NCI-H146 treated with DMSO at 0.1 percent for 48 hours (cell line): ENCODE results near the gene MYL1.

Source experiments
- DNase-seq: peaks from one replicate; lab custom pipeline; 2025; ENCODE audit not compliant: unreplicated experiment; lab: John Stamatoyannopoulos, UW

The MYL1 gene

DNA sequence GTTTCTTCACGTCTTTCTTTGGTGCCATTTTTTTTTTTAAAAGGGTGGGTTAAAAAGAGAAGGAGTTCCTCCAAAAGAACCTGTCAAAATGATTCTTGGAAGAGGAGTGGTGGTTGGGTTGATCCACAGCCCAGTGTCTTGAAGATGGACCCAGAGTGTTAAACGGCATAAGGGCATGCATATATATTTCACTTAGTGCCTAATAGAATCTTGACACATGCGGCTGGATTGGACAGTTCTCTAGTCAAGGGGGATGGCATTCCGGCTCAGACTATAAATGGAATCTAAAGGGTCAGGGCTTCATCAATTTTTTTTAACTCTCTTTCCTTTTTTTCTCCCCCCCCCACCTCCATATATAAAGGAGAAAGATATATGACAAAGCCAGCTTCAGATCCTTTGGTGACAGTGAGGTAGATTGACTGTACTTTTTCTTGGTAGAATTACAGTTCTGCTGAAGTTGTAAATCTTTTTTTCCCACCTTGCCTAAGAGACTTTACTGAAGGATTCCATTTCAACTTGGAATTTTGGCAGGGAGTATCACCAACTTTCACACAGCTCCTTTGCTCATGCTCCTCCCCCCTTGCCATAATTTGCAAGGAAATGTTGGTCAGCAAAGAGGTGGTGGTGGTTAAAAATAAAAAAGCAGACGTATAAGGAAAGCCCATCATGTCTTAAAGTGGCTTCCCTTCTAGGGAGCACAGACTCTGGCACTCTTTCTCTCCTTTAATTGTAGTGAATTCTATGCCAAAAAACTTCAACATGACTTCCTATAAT lies at the start of gene MYL1:
Gene MYL1, minus strand, starts transcription at position 160 of the 774 bp plus-strand sequence. Its CDS starts 132 bp downstream, at position 28.
- no peak for DNase-seq

DNA sequence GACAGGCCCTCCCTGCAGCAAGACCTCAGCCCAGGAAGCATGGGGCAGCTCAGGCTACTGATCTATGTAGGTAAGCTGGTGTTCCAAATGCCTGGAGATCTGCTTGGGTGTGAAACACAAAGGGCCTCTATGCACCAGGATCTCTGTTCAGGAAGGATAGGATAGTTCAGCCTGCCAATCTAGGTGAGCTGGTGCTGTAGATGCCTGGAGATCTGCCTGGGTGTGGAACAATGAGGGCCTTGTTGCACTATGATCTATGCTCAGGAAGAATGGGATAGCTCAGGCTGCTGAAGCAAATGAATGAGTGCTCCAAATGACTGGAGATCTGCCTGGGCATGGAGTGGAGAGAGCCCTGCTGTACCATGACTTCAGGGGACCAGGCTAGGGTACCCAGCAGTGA lies 48.9 kb upstream of the MYL1 start:
- no peak for DNase-seq

- DNase-seq, result peak; percentile 51
Measured at GRCh38 chr2:210363261-210363660, 48.3 kb upstream of the MYL1 start.

DNA sequence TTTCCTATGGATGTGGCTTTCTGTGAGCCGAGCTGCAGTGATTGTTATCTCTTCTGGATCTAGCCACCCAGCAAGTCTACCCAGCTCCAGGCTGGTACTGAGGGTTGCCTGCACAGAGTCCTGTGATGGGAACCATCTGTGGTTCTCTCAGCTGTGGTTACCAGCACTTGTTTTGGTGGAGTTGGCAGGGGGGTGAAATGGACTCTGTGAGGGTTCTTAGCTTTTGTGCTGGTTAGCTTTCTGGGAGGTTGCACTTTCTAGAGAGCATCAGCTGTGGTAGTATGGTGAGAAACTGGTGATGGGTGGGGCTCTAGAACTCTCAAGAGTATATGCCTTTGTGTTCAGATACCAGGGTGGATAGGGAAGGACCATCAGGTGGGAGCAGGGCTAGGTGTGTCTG lies 45.4 kb upstream of the MYL1 start:
- DNase-seq, result no peak

- DNase-seq, result no peak
Measured at GRCh38 chr2:210356944-210357343, 42.0 kb upstream of the MYL1 start.

- no peak for DNase-seq
Measured at GRCh38 chr2:210337159-210337558, 22.2 kb upstream of the MYL1 start.

GRCh38 chr2:210324906-210325305 lies 9.9 kb upstream of the MYL1 start:
- DNase-seq, result no peak

GRCh38 chr2:210324458-210324857 lies 9.5 kb upstream of the MYL1 start:
- no peak for DNase-seq

GRCh38 chr2:210323003-210323402 lies 8.0 kb upstream of the MYL1 start:
- no peak for DNase-seq

DNA sequence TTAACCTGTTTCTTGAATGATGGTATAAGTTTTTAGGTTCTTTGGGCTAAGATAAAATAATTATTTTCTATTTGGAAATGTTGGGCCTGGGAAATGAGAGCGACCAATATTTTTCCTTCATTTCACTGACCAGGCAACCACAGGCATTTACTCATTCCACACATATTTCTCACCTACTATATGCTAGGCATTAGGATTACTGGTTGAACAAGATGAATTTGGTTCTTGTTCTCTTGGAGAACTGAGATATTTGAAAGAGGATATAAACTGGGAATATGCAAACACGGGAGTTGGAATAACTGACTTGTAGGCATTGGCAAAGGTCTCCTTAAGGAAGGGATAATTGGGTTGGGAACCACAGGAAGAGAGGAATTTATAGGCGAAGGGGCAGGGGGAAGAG lies 3.9 kb upstream of the MYL1 start:
- no peak for DNase-seq

GRCh38 chr2:210318486-210318885 lies 3.5 kb upstream of the MYL1 start:
- DNase-seq, result no peak

GRCh38 chr2:210310550-210310949 lies 4.4 kb downstream of the MYL1 start:
- no peak for DNase-seq

- DNase-seq, result no peak
Measured at GRCh38 chr2:210309548-210310233, 5.3 kb downstream of the MYL1 start.

DNA sequence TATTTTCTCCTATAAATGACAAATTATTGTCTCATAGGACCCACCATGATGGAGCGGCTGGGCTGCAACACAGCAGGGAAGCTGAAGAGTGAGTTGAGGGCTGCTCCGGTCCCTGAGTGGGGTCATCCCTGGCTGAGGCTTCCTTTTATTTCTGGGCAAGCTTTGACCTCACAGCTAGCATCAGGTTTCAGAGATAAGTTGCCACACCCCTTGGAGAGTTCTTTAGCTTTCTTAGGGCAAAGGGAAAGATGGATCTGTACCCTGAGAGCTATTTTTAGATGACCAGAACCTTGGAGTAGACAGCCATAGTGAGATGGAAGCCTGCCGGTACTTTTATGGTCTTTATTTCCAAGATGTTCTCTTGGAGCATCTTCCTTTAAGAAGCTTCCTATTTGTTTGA lies 11.5 kb downstream of the MYL1 start:
- no peak for DNase-seq

- DNase-seq, result no peak
Measured at GRCh38 chr2:210302326-210302725, 12.6 kb downstream of the MYL1 start.

- DNase-seq, result no peak
Measured at GRCh38 chr2:210299866-210300373, 15.1 kb downstream of the MYL1 start.

DNA sequence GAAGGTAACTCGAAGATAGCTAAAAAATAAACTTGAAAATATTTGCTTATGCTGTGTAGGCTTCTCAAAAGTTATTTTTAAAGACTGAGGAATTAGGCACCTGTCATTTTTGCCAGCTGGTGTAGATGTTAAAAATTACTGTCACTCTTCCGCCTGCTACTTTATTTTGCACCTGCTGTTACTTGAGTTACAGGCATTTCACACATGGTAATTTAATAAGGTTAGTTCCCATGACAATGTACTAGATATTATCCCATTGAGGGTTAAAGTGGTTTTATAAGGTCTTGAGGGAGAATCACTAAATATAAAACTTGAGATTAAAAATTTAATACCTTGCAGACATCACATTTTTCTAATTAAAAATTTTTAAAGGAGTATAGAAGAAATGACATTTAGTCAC lies 26.6 kb downstream of the MYL1 start:
- no peak for DNase-seq

DNA sequence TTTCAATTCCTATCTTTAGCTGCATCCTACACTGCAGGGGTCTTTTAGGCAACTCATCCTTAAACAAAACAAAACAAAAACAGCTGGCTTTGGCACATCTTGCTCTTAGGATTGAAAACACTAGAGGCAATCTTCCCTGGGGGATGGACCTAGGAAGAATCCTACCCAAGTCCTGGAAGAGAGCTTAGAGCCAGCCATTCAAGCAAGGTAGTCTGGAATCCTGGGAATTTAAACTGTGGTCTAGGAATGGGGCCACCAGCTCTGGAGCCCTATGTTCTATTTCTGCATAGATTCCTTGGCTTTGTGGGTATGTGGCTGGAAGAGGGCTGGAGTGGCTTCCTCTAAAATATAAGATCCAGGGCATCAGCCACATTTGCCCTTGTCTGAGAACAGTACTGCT lies 27.7 kb downstream of the MYL1 start:
- no peak for DNase-seq

DNA sequence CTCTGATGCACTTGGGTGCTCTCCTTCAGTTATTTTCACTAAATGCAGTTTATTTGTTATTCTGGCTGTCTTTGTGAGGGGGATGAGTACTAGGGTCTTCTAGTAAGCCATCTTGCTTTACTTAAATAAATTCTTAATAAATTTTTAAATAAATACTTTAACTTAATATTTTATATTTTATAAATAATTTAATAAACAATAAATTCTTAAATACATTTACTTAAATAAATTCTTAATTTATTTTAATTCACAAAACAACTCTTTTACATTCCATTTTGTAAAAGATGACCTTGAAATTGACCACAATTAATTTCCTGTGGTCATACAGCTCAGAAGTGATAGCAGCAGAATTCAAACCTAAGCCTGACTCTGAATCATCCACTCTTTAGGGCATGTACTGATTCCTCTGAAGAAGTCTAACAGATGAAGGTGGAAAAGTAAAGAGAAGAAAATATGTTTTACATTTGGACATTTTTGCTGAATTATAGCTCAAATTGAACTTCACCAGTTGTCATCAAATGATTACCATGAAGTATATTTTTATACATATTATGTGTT lies 28.8 kb downstream of the MYL1 start:
- no peak for DNase-seq

GRCh38 chr2:210277133-210277532 lies 37.8 kb downstream of the MYL1 start:
- no peak for DNase-seq

GRCh38 chr2:210271300-210271699 lies 43.7 kb downstream of the MYL1 start:
- no peak for DNase-seq

GRCh38 chr2:210269148-210269547 lies 45.8 kb downstream of the MYL1 start:
- no peak for DNase-seq
